GM18502 (cell line): ENCODE results near the gene STRA6.

Experiments
- ATAC-seq: cut with Tn5 transposase; IDR thresholded peaks from one replicate; pipeline ENCODE4 v1.9.1; 2021; ENCODE audit warnings: mild to moderate bottlenecking; ENCODE audit not compliant: unreplicated experiment, poor library complexity

The STRA6 gene

GRCh38 chr15:74136814-74137536 is 65.6 kb downstream of the STRA6 start:
- no peak for ATAC-seq

- ATAC-seq = no peak
Measured at GRCh38 chr15:74136540-74136813, 66.1 kb downstream of the STRA6 start.

GRCh38 chr15:74135041-74135565 is 67.5 kb downstream of the STRA6 start:
- no peak for ATAC-seq

GRCh38 chr15:74134387-74135027 is 68.1 kb downstream of the STRA6 start:
- ATAC-seq = no peak

GRCh38 chr15:74133694-74134386 is 68.7 kb downstream of the STRA6 start:
- no peak for ATAC-seq

GRCh38 chr15:74132681-74133651 is 69.6 kb downstream of the STRA6 start:
- ATAC-seq = no peak

GRCh38 chr15:74131628-74132413 is 70.8 kb downstream of the STRA6 start:
- no peak for ATAC-seq

GRCh38 chr15:74130849-74131627 is 71.5 kb downstream of the STRA6 start:
- ATAC-seq = no peak

GRCh38 chr15:74130155-74130848 is 72.3 kb downstream of the STRA6 start, which contains the start of gene ISLR2:
Gene ISLR2, plus strand, starts transcription at chr15:74130586. Its CDS starts 2,169 bp downstream, at chr15:74132755.
- no peak for ATAC-seq

GRCh38 chr15:74129586-74130154 is 72.9 kb downstream of the STRA6 start:
- no peak for ATAC-seq
